ENCODE results near the gene PEX1. TPM values are rescaled to one million over a fixed set of nuclear protein-coding genes. Genes with fewer than 3 reads are reported as not detected.
A peak's percentile ranks its signal among the peaks of the same experiment; 100 is the strongest.
"Not testable (repeated sequence)": the region's sequence is repeated elsewhere in the genome, so short reads cannot be mapped to it uniquely, and the experiment has no call there.

PEX1 gene
- 24.8 and 27.6 TPM in 2 replicates for total RNA-seq (2014; rRNA removed; shearing (Covaris generic))
- polyA plus RNA-seq (2015; cell fraction: cytosol; rRNA removed) = 13.7 and 21.0 TPM in 2 replicates
- polyA plus RNA-seq (2015; cell fraction: nucleus; rRNA removed) = 132 and 186 TPM in 2 replicates

- peak; percentile 100 for DNase-seq (ENCODE audit: low read depth, low spot score)
- in situ Hi-C loops (cut with HindIII; ENCODE audit: low pct_unique_long_range_greater_than_20kb, low sequenced_read_pairs) = no loop called here
These were observed at the start of gene PEX1, which contains the start of gene RBM48 for GRCh38 chr7:92528188-92528957. Gene PEX1, minus strand, starts transcription at chr7:92528520. Its CDS starts 85 bp downstream, at chr7:92528435. Gene RBM48, plus strand, starts transcription at chr7:92528795. Its CDS starts 19 bp downstream, at chr7:92528814.

GRCh38 chr7:92576296-92576695 is 48.0 kb upstream of the PEX1 start:
- in situ Hi-C loops (cut with HindIII; ENCODE audit: low pct_unique_long_range_greater_than_20kb, low sequenced_read_pairs) = no loop called here
- DNase-seq (ENCODE audit: low read depth, low spot score) = no peak

- no peak for DNase-seq (ENCODE audit: low read depth, low spot score)
- in situ Hi-C loops (cut with HindIII; ENCODE audit: low pct_unique_long_range_greater_than_20kb, low sequenced_read_pairs) = no loop called here
These were observed 40.8 kb upstream of the PEX1 start for GRCh38 chr7:92569137-92569536.

- no peak for DNase-seq (ENCODE audit: low read depth, low spot score)
- in situ Hi-C loops (cut with HindIII; ENCODE audit: low pct_unique_long_range_greater_than_20kb, low sequenced_read_pairs) = no loop called here
These were observed 39.1 kb upstream of the PEX1 start for GRCh38 chr7:92567460-92567859.

GRCh38 chr7:92563345-92563744 is 35.0 kb upstream of the PEX1 start:
- in situ Hi-C loops (cut with HindIII; ENCODE audit: low pct_unique_long_range_greater_than_20kb, low sequenced_read_pairs) = no loop called here
- no peak for DNase-seq (ENCODE audit: low read depth, low spot score)

- in situ Hi-C loops (cut with HindIII; ENCODE audit: low pct_unique_long_range_greater_than_20kb, low sequenced_read_pairs) = no loop called here
- no peak for DNase-seq (ENCODE audit: low read depth, low spot score)
These were observed 32.3 kb upstream of the PEX1 start for GRCh38 chr7:92560602-92561001.

- in situ Hi-C loops (cut with HindIII; ENCODE audit: low pct_unique_long_range_greater_than_20kb, low sequenced_read_pairs) = no loop called here
These were observed 29.6 kb upstream of the PEX1 start for GRCh38 chr7:92557808-92558362.

GRCh38 chr7:92557249-92557648 is 28.9 kb upstream of the PEX1 start:
- in situ Hi-C loops (cut with HindIII; ENCODE audit: low pct_unique_long_range_greater_than_20kb, low sequenced_read_pairs) = no loop called here

More at GRCh38 chr7:92557808-92558362, 29.6 kb upstream of the PEX1 start:
- no peak for DNase-seq (ENCODE audit: low read depth, low spot score)

GRCh38 chr7:92550194-92550593 is 21.9 kb upstream of the PEX1 start:
- DNase-seq (ENCODE audit: low read depth, low spot score) = no peak
- in situ Hi-C loops (cut with HindIII; ENCODE audit: low pct_unique_long_range_greater_than_20kb, low sequenced_read_pairs) = no loop called here

More at GRCh38 chr7:92557249-92557648, 28.9 kb upstream of the PEX1 start:
- no peak for DNase-seq (ENCODE audit: low read depth, low spot score)

GRCh38 chr7:92547579-92547978 is 19.3 kb upstream of the PEX1 start:
- in situ Hi-C loops (cut with HindIII; ENCODE audit: low pct_unique_long_range_greater_than_20kb, low sequenced_read_pairs) = no loop called here
- no peak for DNase-seq (ENCODE audit: low read depth, low spot score)

GRCh38 chr7:92546856-92547497 is 18.7 kb upstream of the PEX1 start:
- no peak for DNase-seq (ENCODE audit: low read depth, low spot score)
- in situ Hi-C loops (cut with HindIII; ENCODE audit: low pct_unique_long_range_greater_than_20kb, low sequenced_read_pairs) = no loop called here

- in situ Hi-C loops (cut with HindIII; ENCODE audit: low pct_unique_long_range_greater_than_20kb, low sequenced_read_pairs); DNase-seq (ENCODE audit: low read depth, low spot score): not testable (repeated sequence)
These were observed 16.8 kb upstream of the PEX1 start for GRCh38 chr7:92545116-92545515.

GRCh38 chr7:92543542-92543941 is 15.2 kb upstream of the PEX1 start:
- DNase-seq (ENCODE audit: low read depth, low spot score); in situ Hi-C loops (cut with HindIII; ENCODE audit: low pct_unique_long_range_greater_than_20kb, low sequenced_read_pairs): not testable (repeated sequence)

GRCh38 chr7:92534572-92534971 is 6.3 kb upstream of the PEX1 start:
- DNase-seq (ENCODE audit: low read depth, low spot score) = peak; percentile 88
- in situ Hi-C loops (cut with HindIII; ENCODE audit: low pct_unique_long_range_greater_than_20kb, low sequenced_read_pairs) = no loop called here

GRCh38 chr7:92528958-92529264 is 591 bp upstream of the PEX1 start:
- no peak for DNase-seq (ENCODE audit: low read depth, low spot score)
- in situ Hi-C loops (cut with HindIII; ENCODE audit: low pct_unique_long_range_greater_than_20kb, low sequenced_read_pairs) = no loop called here

- DNase-seq (ENCODE audit: low read depth, low spot score) = peak; percentile 78
These were observed 776 bp downstream of the PEX1 start for GRCh38 chr7:92527300-92528187.

GRCh38 chr7:92523110-92523509 is 5.2 kb downstream of the PEX1 start:
- no peak for DNase-seq (ENCODE audit: low read depth, low spot score)
- in situ Hi-C loops (cut with HindIII; ENCODE audit: low pct_unique_long_range_greater_than_20kb, low sequenced_read_pairs) = no loop called here

More at GRCh38 chr7:92527300-92528187, 776 bp downstream of the PEX1 start:
- in situ Hi-C loops (cut with HindIII; ENCODE audit: low pct_unique_long_range_greater_than_20kb, low sequenced_read_pairs) = no loop called here

- in situ Hi-C loops (cut with HindIII; ENCODE audit: low pct_unique_long_range_greater_than_20kb, low sequenced_read_pairs) = no loop called here
- no peak for DNase-seq (ENCODE audit: low read depth, low spot score)
These were observed 8.3 kb downstream of the PEX1 start for GRCh38 chr7:92520024-92520423.

All from SK-MEL-5 (cell line).